Left ventricle myocardium inferior (tissue), 1 donor: ENCODE measurements around the gene DDX55. TPM values are rescaled to one million over a fixed set of nuclear protein-coding genes. Genes with fewer than 3 reads are reported as not detected.

Experiments
- DNase-seq: peaks from one replicate; pipeline ENCODE4 v3.0.0-alpha.2; 2020
- H3K27ac ChIP-seq: fragments of 200-600 bp; replicated peaks from 2 replicates; pipeline ENCODE4 v1.8.0; 2021
- H3K27me3 ChIP-seq: fragments of 200-600 bp; 2 replicates; pipeline ENCODE4 v1.8.0; 2021; ENCODE audit warnings: low read depth
- H3K36me3 ChIP-seq: fragments of 200-600 bp; 2 replicates; pipeline ENCODE4 v1.8.0; 2021
- H3K4me1 ChIP-seq: fragments of 200-600 bp; 2 replicates; pipeline ENCODE4 v1.8.0; 2021
- H3K4me3 ChIP-seq: fragments of 200-600 bp; 2 replicates; pipeline ENCODE4 v1.8.0; 2021; ENCODE audit warnings: mild to moderate bottlenecking, moderate library complexity
- H3K9me3 ChIP-seq: fragments of 200-600 bp; replicated peaks from 2 replicates; pipeline ENCODE4 v1.8.0; 2021
- CTCF ChIP-seq: fragments of 200-600 bp; IDR thresholded peaks from 2 replicates; pipeline ENCODE4 v1.8.0; 2021; ENCODE audit warnings: antibody characterized with exemption, mild to moderate bottlenecking, borderline replicate concordance
- intact Hi-C: fragments of 100-400 bp; cut with micrococcal nuclease; formaldehyde crosslinking; loops from one replicate; pipeline ENCODE4 v1.11.0; 2022
- total RNA-seq: library from RNA; stranded (reverse); fragmentation: NEBNext Ultra II Directional; extraction: Animal tissue kit (Norgen Biotek cat#: 25700); gene quantifications from one replicate; pipeline ENCODE4 v1.2.1, GENCODE V29; 2021
- donor health status: DM: no; HTN: yes; CAD: no; lungs with severe emphysema.

The DDX55 gene
- total RNA-seq, 1 donor from 2014 or later, result 5.3 TPM

- Histone ChIP-seq H3K4me3 (no peak overlapping the region), H3K36me3 (peaks cover 82% of the 10 kb centered on the region), H3K9me3 (no peaks in the 10 kb centered on the region), H3K27ac (no peak overlapping the region), H3K4me1 (peaks cover 33% of the 10 kb centered on the region), H3K27me3 (no peaks in the 10 kb centered on the region)
- no peak for TF ChIP-seq CTCF
- no peak for DNase-seq
- intact Hi-C loops, result no loop called here
These were observed 6.2 kb upstream of the DDX55 start for GRCh38 chr12:123595729-123596128.

- Histone ChIP-seq H3K4me1 (peaks cover 35% of the 10 kb centered on the region), H3K27ac (no peak overlapping the region), H3K27me3 (no peaks in the 10 kb centered on the region), H3K9me3 (no peaks in the 10 kb centered on the region), H3K4me3 (no peak overlapping the region), H3K36me3 (peaks cover 69% of the 10 kb centered on the region)
- intact Hi-C loops, result no loop called here
- DNase-seq, result no peak
- TF ChIP-seq CTCF, result no peak
These were observed 4.8 kb upstream of the DDX55 start for GRCh38 chr12:123597100-123597499.

GRCh38 chr12:123598522-123598921 is 3.4 kb upstream of the DDX55 start:
- H3K4me1 ChIP-seq, result peaks cover 42% of the 10 kb centered on the region
- H3K9me3 ChIP-seq, result no peaks in the 10 kb centered on the region
- no peak for DNase-seq
- peaks cover 54% of the 10 kb centered on the region for H3K36me3 ChIP-seq
- H3K4me3 ChIP-seq, result no peak overlapping the region
- no peaks in the 10 kb centered on the region for H3K27me3 ChIP-seq
- no peak for TF ChIP-seq CTCF
- intact Hi-C loops, result no loop called here
- H3K27ac ChIP-seq, result no peak overlapping the region

GRCh38 chr12:123599310-123599709 is 2.6 kb upstream of the DDX55 start:
- Histone ChIP-seq H3K4me3 (no peak overlapping the region), H3K36me3 (peaks cover 50% of the 10 kb centered on the region), H3K4me1 (peaks cover 45% of the 10 kb centered on the region), H3K9me3 (no peaks in the 10 kb centered on the region), H3K27me3 (no peaks in the 10 kb centered on the region), H3K27ac (no peak overlapping the region)
- intact Hi-C loops, result no loop called here
- DNase-seq, result no peak
- TF ChIP-seq CTCF, result no peak

GRCh38 chr12:123599721-123600120 is 2.2 kb upstream of the DDX55 start:
- Histone ChIP-seq H3K27me3 (no peaks in the 10 kb centered on the region), H3K9me3 (no peaks in the 10 kb centered on the region), H3K4me1 (peaks cover 45% of the 10 kb centered on the region), H3K27ac (no peak overlapping the region), H3K4me3 (no peak overlapping the region), H3K36me3 (peaks cover 47% of the 10 kb centered on the region)
- intact Hi-C loops, result no loop called here
- no peak for DNase-seq
- TF ChIP-seq CTCF, result no peak
